BLaER1 (cell line): Measurements from ENCODE around the gene PPP2R5E.

Experiments
- H3K27ac ChIP-seq: shearing (Covaris generic); formaldehyde crosslinking; 2 replicates; pipeline ENCODE4 v1.8.1; 2022
- H3K27me3 ChIP-seq: shearing (Covaris generic); formaldehyde crosslinking; 2 replicates; pipeline ENCODE4 v1.8.1; 2022
- H3K36me3 ChIP-seq: shearing (Covaris generic); formaldehyde crosslinking; 2 replicates; pipeline ENCODE4 v1.8.1; 2022
- H3K4me1 ChIP-seq: shearing (Covaris generic); formaldehyde crosslinking; 2 replicates; pipeline ENCODE4 v1.8.1; 2022
- H3K4me2 ChIP-seq: shearing (Covaris generic); formaldehyde crosslinking; 2 replicates; pipeline ENCODE4 v1.8.1; 2022
- H3K4me3 ChIP-seq: shearing (Covaris generic); formaldehyde crosslinking; 2 replicates; pipeline ENCODE4 v1.8.1; 2022
- H3K9ac ChIP-seq: shearing (Covaris generic); formaldehyde crosslinking; 2 replicates; pipeline ENCODE4 v1.8.1; 2022
- H3K9me3 ChIP-seq: shearing (Covaris generic); formaldehyde crosslinking; 2 replicates; pipeline ENCODE4 v1.8.1; 2022
- H4K20me1 ChIP-seq: shearing (Covaris generic); formaldehyde crosslinking; 2 replicates; pipeline ENCODE4 v1.8.1; 2022
- Cebpa-rat ChIP-seq: shearing (Covaris generic); IDR thresholded peaks from 2 replicates; pipeline ENCODE4 v1.8.1; 2022

PPP2R5E gene

DNA sequence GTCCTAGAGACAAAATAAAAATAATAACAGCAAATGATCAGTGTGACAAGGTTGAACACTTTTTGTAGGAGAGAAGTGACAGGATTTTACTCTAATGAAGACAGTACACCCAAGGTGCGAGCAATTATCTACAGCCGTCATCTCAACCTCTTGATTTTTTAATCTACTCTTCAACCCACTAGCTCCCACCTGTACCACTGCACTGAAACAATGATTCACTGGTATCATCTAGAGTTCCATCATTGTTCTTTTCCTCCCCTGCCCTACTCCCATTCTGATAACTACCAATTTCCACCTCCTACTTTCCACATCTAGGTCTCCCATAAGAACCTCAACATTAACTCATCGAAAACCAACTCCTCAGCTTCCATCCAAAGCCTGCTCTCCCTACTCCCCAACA, 99.8 kb downstream of the PPP2R5E start:
- peaks cover 28% of the 10 kb centered on the region for H4K20me1 ChIP-seq
- H3K27ac ChIP-seq, result no peak overlapping the region
- H3K4me1 ChIP-seq, result no peaks in the 10 kb centered on the region
- H3K9me3 ChIP-seq, result no peaks in the 10 kb centered on the region
- no peak for TF ChIP-seq Cebpa-rat
- no peak overlapping the region for H3K9ac ChIP-seq
- H3K36me3 ChIP-seq, result peaks cover 55% of the 10 kb centered on the region
- H3K4me3 ChIP-seq, result no peak overlapping the region
- H3K4me2 ChIP-seq, result no peak overlapping the region
- no peaks in the 10 kb centered on the region for H3K27me3 ChIP-seq

DNA sequence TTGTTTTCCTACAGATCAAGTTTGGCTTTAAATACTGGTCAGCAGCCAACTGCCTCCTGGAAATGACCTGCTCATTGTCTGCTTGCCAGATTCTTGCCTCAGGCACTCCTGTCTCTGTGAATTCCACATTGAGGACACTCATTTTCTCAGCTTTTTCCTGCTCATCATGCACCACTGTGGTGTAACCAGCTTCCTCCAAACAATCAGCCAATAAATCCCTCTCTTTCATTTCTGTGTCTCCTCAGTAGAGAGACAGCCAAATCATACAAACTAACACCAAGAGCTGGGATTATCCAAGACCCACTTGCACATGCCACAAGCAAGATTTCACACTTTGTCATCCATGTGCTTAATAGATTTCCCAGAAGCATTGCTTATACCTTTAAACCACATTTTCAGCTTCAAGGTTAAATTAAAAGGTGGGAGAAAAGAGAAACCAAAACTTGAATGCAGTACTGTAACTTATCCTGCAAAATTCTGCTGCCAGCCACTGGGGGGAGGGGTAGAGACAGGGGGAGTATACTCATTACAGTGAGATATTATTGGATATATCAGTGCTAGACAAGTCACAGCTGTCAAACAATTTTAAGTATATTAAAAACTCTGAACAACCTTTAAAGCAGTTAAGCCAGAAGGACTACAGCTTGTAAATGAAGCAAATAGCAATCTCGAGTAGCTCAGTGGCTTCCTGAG, 105.0 kb downstream of the PPP2R5E start:
- Histone ChIP-seq H3K4me1 (peaks cover 6% of the 10 kb centered on the region; the same call in 1 of the 2 replicates), H3K9me3 (no peaks in the 10 kb centered on the region), H3K27me3 (no peaks in the 10 kb centered on the region), H4K20me1 (peaks cover 58% of the 10 kb centered on the region), H3K9ac (no peak overlapping the region), H3K36me3 (peaks cover 31% of the 10 kb centered on the region), H3K4me3 (no peak overlapping the region), H3K4me2 (no peak overlapping the region), H3K27ac (no peak overlapping the region)
- TF ChIP-seq Cebpa-rat, result no peak

GRCh38 chr14:63436286-63437098, 106.7 kb downstream of the PPP2R5E start:
- Histone ChIP-seq H3K4me3 (no peak overlapping the region), H3K4me2 (no peak overlapping the region), H4K20me1 (peaks cover 67% of the 10 kb centered on the region), H3K4me1 (peaks cover 8% of the 10 kb centered on the region; the same call in 1 of the 2 replicates), H3K9ac (no peak overlapping the region), H3K36me3 (peaks cover 26% of the 10 kb centered on the region), H3K9me3 (no peaks in the 10 kb centered on the region), H3K27me3 (no peaks in the 10 kb centered on the region), H3K27ac (no peak overlapping the region)
- TF ChIP-seq Cebpa-rat, result no peak

GRCh38 chr14:63435838-63436237, 107.3 kb downstream of the PPP2R5E start:
- H3K9ac ChIP-seq, result no peak overlapping the region
- H3K9me3 ChIP-seq, result no peaks in the 10 kb centered on the region
- H3K4me3 ChIP-seq, result no peak overlapping the region
- H3K27me3 ChIP-seq, result no peaks in the 10 kb centered on the region
- no peak for TF ChIP-seq Cebpa-rat
- H3K36me3 ChIP-seq, result peaks cover 19% of the 10 kb centered on the region
- H3K4me2 ChIP-seq, result no peak overlapping the region
- peaks cover 70% of the 10 kb centered on the region for H4K20me1 ChIP-seq
- no peak overlapping the region for H3K27ac ChIP-seq
- peaks cover 8% of the 10 kb centered on the region; the same call in 1 of the 2 replicates for H3K4me1 ChIP-seq

GRCh38 chr14:63435204-63435603, 108.0 kb downstream of the PPP2R5E start:
- no peaks in the 10 kb centered on the region for H3K27me3 ChIP-seq
- no peak overlapping the region for H3K27ac ChIP-seq
- peaks cover 19% of the 10 kb centered on the region; the same call in 1 of the 2 replicates for H3K36me3 ChIP-seq

GRCh38 chr14:63432888-63433552, 110.2 kb downstream of the PPP2R5E start:
- Histone ChIP-seq H3K36me3 (peaks cover 10% of the 10 kb centered on the region; the same call in 1 of the 2 replicates), H3K9ac (no peak overlapping the region), H3K27ac (no peak overlapping the region), H3K9me3 (no peaks in the 10 kb centered on the region), H3K4me2 (no peak overlapping the region), H3K4me1 (peaks cover 8% of the 10 kb centered on the region; the same call in 1 of the 2 replicates), H4K20me1 (peaks cover 66% of the 10 kb centered on the region), H3K4me3 (no peak overlapping the region), H3K27me3 (no peaks in the 10 kb centered on the region)
- no peak for TF ChIP-seq Cebpa-rat

More at GRCh38 chr14:63435204-63435603, 108.0 kb downstream of the PPP2R5E start:
- Histone ChIP-seq H3K4me3 (no peak overlapping the region), H3K9me3 (no peaks in the 10 kb centered on the region), H3K4me2 (no peak overlapping the region), H3K4me1 (peaks cover 8% of the 10 kb centered on the region; the same call in 1 of the 2 replicates), H3K9ac (no peak overlapping the region), H4K20me1 (peaks cover 71% of the 10 kb centered on the region)
- no peak for TF ChIP-seq Cebpa-rat

- no peak overlapping the region for H3K4me3 ChIP-seq
- no peak for TF ChIP-seq Cebpa-rat
- peaks cover 8% of the 10 kb centered on the region; the same call in 1 of the 2 replicates for H3K4me1 ChIP-seq
- no peaks in the 10 kb centered on the region for H3K9me3 ChIP-seq
- H3K27me3 ChIP-seq, result no peaks in the 10 kb centered on the region
- H3K36me3 ChIP-seq, result 0 out of 2 replicates have a peak, but pooled peaks cover 4% of the 10 kb centered on the region
- no peak overlapping the region for H3K27ac ChIP-seq
- H4K20me1 ChIP-seq, result peaks cover 68% of the 10 kb centered on the region
- H3K9ac ChIP-seq, result no peak overlapping the region
- H3K4me2 ChIP-seq, result no peak overlapping the region
Observed at GRCh38 chr14:63432228-63432627, 110.9 kb downstream of the PPP2R5E start.

- Histone ChIP-seq H3K4me1 (peaks cover 8% of the 10 kb centered on the region; the same call in 1 of the 2 replicates), H3K27me3 (no peaks in the 10 kb centered on the region), H3K4me2 (no peak overlapping the region), H3K4me3 (no peak overlapping the region), H3K27ac (no peak overlapping the region), H3K9me3 (no peaks in the 10 kb centered on the region), H3K36me3 (0 out of 2 replicates have a peak, but pooled peaks cover 4% of the 10 kb centered on the region), H3K9ac (no peak overlapping the region), H4K20me1 (peaks cover 70% of the 10 kb centered on the region)
- TF ChIP-seq Cebpa-rat, result no peak
Observed at GRCh38 chr14:63431466-63431865, 111.7 kb downstream of the PPP2R5E start.

- peaks cover 51% of the 10 kb centered on the region for H4K20me1 ChIP-seq
- no peak overlapping the region for H3K9ac ChIP-seq
- no peak overlapping the region for H3K27ac ChIP-seq
- H3K36me3 ChIP-seq, result no peaks in the 10 kb centered on the region
- H3K9me3 ChIP-seq, result no peaks in the 10 kb centered on the region
- no peak overlapping the region for H3K4me3 ChIP-seq
- H3K4me2 ChIP-seq, result no peak overlapping the region
- peaks cover 5% of the 10 kb centered on the region; the same call in 1 of the 2 replicates for H3K4me1 ChIP-seq
- no peak for TF ChIP-seq Cebpa-rat
- no peaks in the 10 kb centered on the region for H3K27me3 ChIP-seq
Observed at GRCh38 chr14:63428486-63428885, 114.7 kb downstream of the PPP2R5E start.
